ENCODE results near the gene OSBP2. TPM values are rescaled to one million over a fixed set of nuclear protein-coding genes. Genes with fewer than 3 reads are reported as not detected.

Gene OSBP2
- total and polyA plus RNA-seq, 10 donors: 0.38 to 41.4 (median 6.5) TPM

GRCh38 chr22:30809086-30809485, 114.4 kb downstream of the OSBP2 start:
- TF ChIP-seq POLR2AphosphoS5 (IDR thresholded peaks at IDR 0.05) (no peak), POLR2A (IDR thresholded peaks at IDR 0.05) (no peak), CTCF (IDR thresholded peaks at IDR 0.05 in 8 of 11, conservative IDR thresholded peaks at IDR 0.05 in 3 of 11) (no peak)
- Histone ChIP-seq H3K27ac (no peak overlapping the region), H3K36me3 (no peaks in the 10 kb centered on the region), H3K9me3 (no peaks in the 10 kb centered on the region), H3K4me1 (no peaks in the 10 kb centered on the region), H3K27me3 (replicated peaks in 1 of 7) (peaks cover 0 to 4% (median 0%) of the 10 kb centered on the region in 7 donors), H3K4me3 (no peak overlapping the region)
- no peak for DNase-seq
- 93 to 96% (median 95%) methylated on average over 4 of the region's 4 CpGs for WGBS, 5 donors
- intact Hi-C loops (cut with DNase I; ENCODE audit: low total_unique reads): no loop called here

- no peak for DNase-seq
- TF ChIP-seq POLR2A (IDR thresholded peaks at IDR 0.05): no peak
- TF ChIP-seq POLR2AphosphoS5 (IDR thresholded peaks at IDR 0.05): no peak
- no peak for TF ChIP-seq CTCF (IDR thresholded peaks at IDR 0.05 in 8 of 11, conservative IDR thresholded peaks at IDR 0.05 in 3 of 11)
Measured at GRCh38 chr22:30810105-30810504, 115.4 kb downstream of the OSBP2 start.

GRCh38 chr22:30813936-30814335, 119.3 kb downstream of the OSBP2 start:
- H3K4me3 ChIP-seq: no peak overlapping the region
- peaks cover 0 to 4% (median 0%) of the 10 kb centered on the region in 7 donors for H3K27me3 ChIP-seq (replicated peaks in 1 of 7)
- no peak for TF ChIP-seq POLR2A (IDR thresholded peaks at IDR 0.05)
- TF ChIP-seq CTCF (IDR thresholded peaks at IDR 0.05 in 8 of 11, conservative IDR thresholded peaks at IDR 0.05 in 3 of 11): no peak
- TF ChIP-seq POLR2AphosphoS5 (IDR thresholded peaks at IDR 0.05): no peak
- H3K27ac ChIP-seq: no peak overlapping the region
- H3K36me3 ChIP-seq: no peaks in the 10 kb centered on the region
- no peaks in the 10 kb centered on the region for H3K4me1 ChIP-seq
- WGBS, 5 donors: 84 to 96% (median 91%) methylated on average over 7 of the region's 7 CpGs
- intact Hi-C loops (cut with DNase I; ENCODE audit: low total_unique reads): no loop called here
- no peaks in the 10 kb centered on the region for H3K9me3 ChIP-seq
- no peak for DNase-seq

More at GRCh38 chr22:30810105-30810504, 115.4 kb downstream of the OSBP2 start:
- Histone ChIP-seq H3K9me3 (no peaks in the 10 kb centered on the region), H3K4me3 (no peak overlapping the region), H3K27me3 (replicated peaks in 1 of 7) (no peaks in the 10 kb centered on the region), H3K4me1 (no peaks in the 10 kb centered on the region), H3K36me3 (no peaks in the 10 kb centered on the region), H3K27ac (no peak overlapping the region)
- 75 to 91% (median 78%) methylated on average over 4 of the region's 4 CpGs for WGBS, 5 donors
- intact Hi-C loops (cut with DNase I; ENCODE audit: low total_unique reads): no loop called here

- DNase-seq: no peak
- Histone ChIP-seq H3K27me3 (replicated peaks in 1 of 7) (peaks cover 0 to 19% (median 7%) of the 10 kb centered on the region in 7 donors), H3K27ac (no peak overlapping the region), H3K36me3 (no peaks in the 10 kb centered on the region), H3K4me3 (no peak overlapping the region), H3K4me1 (peaks cover 0 to under 1% (median 0%) of the 10 kb centered on the region in 6 donors), H3K9me3 (no peaks in the 10 kb centered on the region)
- intact Hi-C loops (cut with DNase I; ENCODE audit: low total_unique reads): no loop called here
- no peak for TF ChIP-seq POLR2A (IDR thresholded peaks at IDR 0.05)
- no peak for TF ChIP-seq POLR2AphosphoS5 (IDR thresholded peaks at IDR 0.05)
- TF ChIP-seq CTCF (IDR thresholded peaks at IDR 0.05 in 8 of 11, conservative IDR thresholded peaks at IDR 0.05 in 3 of 11): no peak
- 76 to 92% (median 81%) methylated on average over 8 of the region's 8 CpGs for WGBS, 5 donors
Measured at GRCh38 chr22:30816413-30816812, 121.7 kb downstream of the OSBP2 start.
